ENCODE results near the gene RSRC2. TPM values are rescaled to one million over a fixed set of nuclear protein-coding genes. Genes with fewer than 3 reads are reported as not detected.
A peak's percentile ranks its signal among the peaks of the same experiment; 100 is the strongest.
"Not testable (repeated sequence)": the region's sequence is repeated elsewhere in the genome, so short reads cannot be mapped to it uniquely, and the experiment has no call there.

RSRC2 gene
- total RNA-seq, 4 donors from 2014 or later = 43.5 to 58.8 (median 44.9) TPM

DNA sequence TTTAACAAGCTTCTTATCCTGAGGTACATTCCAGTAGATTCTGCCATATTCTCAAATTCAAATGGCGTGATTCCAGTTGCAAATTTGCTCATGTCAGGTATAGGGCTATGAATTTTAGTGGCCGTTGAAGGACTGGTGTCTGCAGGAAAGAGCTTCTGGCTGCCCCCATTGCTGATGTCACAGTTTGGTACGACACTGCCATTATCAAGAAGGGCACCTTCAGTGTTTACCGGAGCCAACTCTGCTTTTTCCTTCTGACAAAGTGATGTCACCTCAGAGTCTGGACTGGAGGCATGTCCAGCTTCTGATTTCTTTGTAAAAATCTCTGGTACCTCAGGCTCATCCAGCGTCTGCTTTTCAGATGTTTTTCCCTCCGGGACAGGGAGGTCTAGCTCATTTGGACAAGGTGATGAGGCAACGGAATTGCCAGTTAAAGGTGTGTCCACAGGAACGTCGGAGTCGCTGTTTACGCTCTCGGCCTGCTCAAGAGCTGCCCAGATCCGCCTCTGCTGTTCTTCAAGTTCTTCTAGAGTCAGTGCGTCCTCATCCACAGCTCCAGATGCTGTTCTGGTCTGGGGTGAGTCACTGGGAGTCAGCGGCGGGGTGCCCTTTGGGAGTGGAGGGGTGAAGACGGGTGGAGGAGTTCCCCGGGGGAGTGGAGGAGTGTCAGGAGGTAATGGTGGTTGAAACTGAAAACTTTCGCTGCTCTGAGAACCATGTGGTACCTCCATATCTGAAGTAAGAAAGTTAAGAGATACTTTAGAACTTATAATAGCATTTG is 53.0 kb downstream of the RSRC2 start:
- Histone ChIP-seq H3K9me3 (no peaks in the 10 kb centered on the region), H3K4me3 (no peak overlapping the region), H3K27ac (peak overlapping the region in 3 of 4 donors; percentile 10 to 45 (median 16)), H3K4me1 (peaks cover 5 to 7% of the 10 kb centered on the region in 2 donors), H3K27me3 (no peaks in the 10 kb centered on the region), H3K36me3 (peaks cover 3 to 64% of the 10 kb centered on the region in 2 donors)
- TF ChIP-seq POLR2A (IDR thresholded peaks at IDR 0.05) = no peak
- TF ChIP-seq, protein P1, sequence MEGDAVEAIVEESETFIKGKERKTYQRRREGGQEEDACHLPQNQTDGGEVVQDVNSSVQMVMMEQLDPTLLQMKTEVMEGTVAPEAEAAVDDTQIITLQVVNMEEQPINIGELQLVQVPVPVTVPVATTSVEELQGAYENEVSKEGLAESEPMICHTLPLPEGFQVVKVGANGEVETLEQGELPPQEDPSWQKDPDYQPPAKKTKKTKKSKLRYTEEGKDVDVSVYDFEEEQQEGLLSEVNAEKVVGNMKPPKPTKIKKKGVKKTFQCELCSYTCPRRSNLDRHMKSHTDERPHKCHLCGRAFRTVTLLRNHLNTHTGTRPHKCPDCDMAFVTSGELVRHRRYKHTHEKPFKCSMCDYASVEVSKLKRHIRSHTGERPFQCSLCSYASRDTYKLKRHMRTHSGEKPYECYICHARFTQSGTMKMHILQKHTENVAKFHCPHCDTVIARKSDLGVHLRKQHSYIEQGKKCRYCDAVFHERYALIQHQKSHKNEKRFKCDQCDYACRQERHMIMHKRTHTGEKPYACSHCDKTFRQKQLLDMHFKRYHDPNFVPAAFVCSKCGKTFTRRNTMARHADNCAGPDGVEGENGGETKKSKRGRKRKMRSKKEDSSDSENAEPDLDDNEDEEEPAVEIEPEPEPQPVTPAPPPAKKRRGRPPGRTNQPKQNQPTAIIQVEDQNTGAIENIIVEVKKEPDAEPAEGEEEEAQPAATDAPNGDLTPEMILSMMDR (IDR thresholded peaks at IDR 0.05 in 4 of 5, conservative IDR thresholded peaks at IDR 0.05 in 1 of 5) = no peak
- ATAC-seq (peak in 1 of 2 donors; percentile 29), DNase-seq (no peak)
- in situ Hi-C loops (cut with MboI; ENCODE audit: low sequenced_read_pairs in 4 of 4) = loop anchor here in 3 of 4 donors (5.0 to 10.0 kb wide), 3 partner anchors 76 to 139 kb away; no protein-coding TSS in a partner anchor
- intact Hi-C loops (cut with DNase I; ENCODE audit: low total_unique reads) = loop anchor here (5.0 kb wide), 2 partner anchors 121 to 136 kb away; no protein-coding TSS in a partner anchor

DNA sequence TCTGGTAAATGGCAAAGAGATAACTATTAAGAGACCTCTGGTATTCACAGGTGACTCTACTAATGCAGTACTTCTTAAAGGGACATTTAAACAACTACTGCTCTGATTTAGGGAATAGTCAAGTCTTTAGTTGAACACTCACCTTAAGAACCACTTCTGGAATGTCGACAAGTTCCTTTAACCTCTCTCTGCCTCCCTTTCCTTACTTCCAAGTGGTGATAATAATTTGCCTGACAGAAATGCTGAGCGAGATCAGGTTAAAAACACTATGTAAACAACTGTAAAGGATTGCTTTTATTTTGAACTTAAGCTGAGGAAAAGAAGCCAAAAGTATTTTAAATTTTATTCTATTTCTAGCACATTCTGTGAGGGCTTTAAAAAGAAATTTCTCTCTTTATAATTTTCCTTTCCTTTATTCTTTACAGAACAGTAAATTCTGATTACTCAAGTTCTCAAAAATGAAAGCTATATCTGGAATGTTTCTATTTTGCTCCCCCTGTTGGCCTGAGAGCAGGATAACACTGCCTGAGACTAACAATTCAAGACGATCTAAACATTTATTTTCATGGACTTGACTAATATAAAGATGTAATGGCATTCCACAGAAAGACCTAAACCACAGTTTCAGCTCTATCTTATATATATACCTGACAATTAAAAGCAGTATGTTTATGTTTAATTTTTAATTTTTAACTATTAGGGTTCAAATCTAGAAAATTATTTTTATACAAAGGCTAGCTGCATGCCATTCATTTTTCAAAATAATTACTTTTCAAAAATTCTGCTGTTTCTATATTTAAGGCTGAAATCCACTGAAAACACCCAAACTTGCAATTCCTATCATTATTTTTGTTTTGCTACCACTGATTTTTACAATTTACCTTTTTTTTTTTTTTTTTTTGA is 55.2 kb downstream of the RSRC2 start:
- in situ Hi-C loops (cut with MboI; ENCODE audit: low sequenced_read_pairs in 4 of 4) = loop anchor here in 3 of 4 donors (5.0 to 10.0 kb wide), 3 partner anchors 74 to 137 kb away; no protein-coding TSS in a partner anchor
- peak overlapping the region; percentile 53 to 73 (median 64) for H3K27ac ChIP-seq
- H3K4me1 ChIP-seq = peaks cover 5 to 7% of the 10 kb centered on the region in 2 donors
- no peaks in the 10 kb centered on the region for H3K9me3 ChIP-seq
- no peaks in the 10 kb centered on the region for H3K27me3 ChIP-seq
- TF ChIP-seq, protein P1 (IDR thresholded peaks at IDR 0.05 in 4 of 5, conservative IDR thresholded peaks at IDR 0.05 in 1 of 5) = peak; percentile 72 to 93 (median 76)
- no peak for TF ChIP-seq POLR2A (IDR thresholded peaks at IDR 0.05)
- DNase-seq (no peak), ATAC-seq (peak; percentile 52 to 53)
- H3K4me3 ChIP-seq = no peak overlapping the region
- intact Hi-C loops (cut with DNase I; ENCODE audit: low total_unique reads) = loop anchor here (1.0 to 5.0 kb wide), 4 partner anchors 49 to 134 kb away; partner anchors contain the start of gene CLIP1
- peaks cover 0 to 42% of the 10 kb centered on the region in 2 donors for H3K36me3 ChIP-seq

DNA sequence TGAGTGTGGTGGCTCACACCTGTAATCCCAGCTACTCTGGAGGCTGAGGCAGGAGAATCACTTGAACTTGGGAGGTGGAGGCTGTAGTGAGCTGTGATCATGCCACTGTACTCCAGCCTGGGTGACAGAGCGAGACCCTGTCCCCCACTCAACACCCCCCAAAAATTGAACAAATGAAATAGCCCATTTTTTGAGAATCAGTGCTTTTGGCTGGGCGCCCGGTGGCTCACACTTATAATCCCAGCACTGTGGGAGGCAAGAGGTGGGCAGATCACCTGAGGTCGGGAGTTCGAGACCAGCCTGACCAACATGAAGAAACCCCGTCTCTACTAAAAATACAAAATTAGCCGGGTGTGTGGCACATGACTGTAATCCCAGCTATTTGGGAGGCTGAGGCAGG is 56.2 kb downstream of the RSRC2 start:
- H3K4me3 ChIP-seq, H3K27me3 ChIP-seq, H3K27ac ChIP-seq, DNase-seq, H3K9me3 ChIP-seq, ATAC-seq, H3K4me1 ChIP-seq: not testable (repeated sequence)
- in situ Hi-C loops (cut with MboI; ENCODE audit: low sequenced_read_pairs in 4 of 4) = loop anchor here in 3 of 4 donors (5.0 to 10.0 kb wide), 3 partner anchors 73 to 136 kb away; no protein-coding TSS in a partner anchor
- peaks cover 0 to 32% of the 10 kb centered on the region in 2 donors for H3K36me3 ChIP-seq
- intact Hi-C loops (cut with DNase I; ENCODE audit: low total_unique reads) = loop anchor here (2.0 to 5.0 kb wide), 3 partner anchors 48 to 133 kb away; partner anchors contain the start of gene CLIP1

DNA sequence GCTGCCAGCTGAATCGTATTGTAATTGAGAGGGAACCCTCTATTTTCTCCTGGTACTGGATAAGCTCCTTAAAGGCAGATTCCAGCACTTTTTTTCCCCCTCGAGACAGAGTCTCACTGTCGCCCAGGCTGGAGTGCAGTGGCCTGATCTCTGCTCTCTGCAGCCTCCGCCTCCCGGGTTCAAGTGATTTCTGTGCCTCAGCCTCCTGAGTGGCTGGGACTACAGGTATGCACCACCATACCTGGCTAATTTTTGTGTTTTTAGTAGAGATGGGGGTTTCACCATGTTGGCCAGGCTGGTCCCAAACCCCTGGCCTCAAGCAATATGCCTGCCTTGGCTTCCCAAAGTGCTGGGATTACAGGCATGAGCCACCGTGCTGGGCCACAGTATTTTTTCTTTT is 56.9 kb downstream of the RSRC2 start:
- not testable (repeated sequence) for H3K27ac ChIP-seq, H3K27me3 ChIP-seq, H3K4me3 ChIP-seq, H3K9me3 ChIP-seq, H3K4me1 ChIP-seq, DNase-seq, ATAC-seq
- peaks cover 0 to 25% of the 10 kb centered on the region in 2 donors for H3K36me3 ChIP-seq
- intact Hi-C loops (cut with DNase I; ENCODE audit: low total_unique reads) (loop anchor here (2.0 to 5.0 kb wide), 3 partner anchors 47 to 133 kb away; partner anchors contain the start of gene CLIP1), in situ Hi-C loops (cut with MboI; ENCODE audit: low sequenced_read_pairs in 4 of 4) (loop anchor here in 3 of 4 donors (5.0 to 10.0 kb wide), 3 partner anchors 73 to 135 kb away; no protein-coding TSS in a partner anchor)

DNA sequence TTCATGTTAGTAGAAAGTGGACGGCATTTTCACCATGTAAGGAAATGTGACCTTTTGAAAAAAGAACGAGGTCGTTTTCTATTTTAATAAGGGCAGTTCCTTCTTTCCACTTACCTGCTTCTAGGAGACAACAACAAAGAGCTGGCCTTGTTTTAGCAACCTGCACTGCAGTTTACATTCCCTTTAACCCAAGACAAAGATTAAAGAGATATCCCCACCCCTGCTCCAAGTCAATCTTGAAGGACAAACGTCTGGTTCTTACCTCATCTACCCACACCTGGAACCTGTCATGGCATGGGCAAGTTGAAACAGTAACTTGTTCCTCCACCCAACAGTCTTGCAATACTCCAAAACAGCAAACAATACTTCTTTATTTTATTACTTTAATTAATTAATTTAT is 58.8 kb downstream of the RSRC2 start:
- in situ Hi-C loops (cut with MboI; ENCODE audit: low sequenced_read_pairs in 4 of 4) = no loop called here
- intact Hi-C loops (cut with DNase I; ENCODE audit: low total_unique reads) = no loop called here
- TF ChIP-seq POLR2A (IDR thresholded peaks at IDR 0.05) = no peak
- TF ChIP-seq, protein P1 (IDR thresholded peaks at IDR 0.05 in 4 of 5, conservative IDR thresholded peaks at IDR 0.05 in 1 of 5) = no peak

DNA sequence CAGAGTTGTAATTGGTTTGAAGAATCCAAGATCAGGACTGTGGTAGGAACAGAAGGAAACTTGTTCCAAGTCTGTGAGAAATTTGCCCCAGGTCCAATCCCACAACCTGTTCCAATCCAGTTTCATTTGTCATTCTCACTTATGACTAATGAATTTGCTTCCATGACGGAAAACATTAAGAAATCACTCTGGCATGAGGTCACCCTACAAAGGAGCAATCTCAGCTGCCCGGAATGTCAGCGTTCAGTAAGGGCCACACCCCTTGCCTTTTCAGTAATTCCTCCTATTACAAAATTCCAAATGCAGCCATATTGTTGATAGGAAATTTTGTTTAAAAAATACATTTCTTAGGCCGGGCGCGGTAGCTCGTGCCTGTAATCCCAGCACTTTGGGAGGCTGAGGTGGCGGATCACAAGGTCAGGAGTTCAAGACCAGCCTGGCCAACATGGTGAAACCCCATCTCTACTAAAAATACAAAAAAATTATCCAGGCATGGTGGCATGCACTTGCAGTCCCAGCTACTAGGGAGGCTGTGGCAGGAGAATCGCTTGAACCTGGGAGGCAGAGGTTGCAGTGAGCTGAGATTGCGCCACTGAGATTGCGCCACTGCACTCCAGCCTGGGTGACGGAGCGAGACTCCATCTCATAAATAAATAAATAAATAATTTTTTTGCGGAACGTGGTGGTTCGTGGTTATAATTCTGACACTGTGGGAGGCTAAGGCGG is 62.3 kb downstream of the RSRC2 start:
- H3K9me3 ChIP-seq; H3K27me3 ChIP-seq; H3K4me1 ChIP-seq; H3K4me3 ChIP-seq; H3K36me3 ChIP-seq; in situ Hi-C loops (cut with MboI; ENCODE audit: low sequenced_read_pairs in 4 of 4): not testable (repeated sequence)
- ATAC-seq = peak; percentile 96 to 97
- H3K27ac ChIP-seq = peak overlapping the region; percentile 25 to 66 (median 50)
- intact Hi-C loops (cut with DNase I; ENCODE audit: low total_unique reads) = loop anchor here (2.0 kb wide), 1 partner anchor 64 kb away; no protein-coding TSS in a partner anchor
- DNase-seq = peak; percentile 63 to 71

More for the DNA sequence above, 58.8 kb downstream of the RSRC2 start:
- Histone ChIP-seq H3K27me3 (no peaks in the 10 kb centered on the region), H3K4me1 (peaks cover 7 to 8% of the 10 kb centered on the region in 2 donors), H3K36me3 (peaks cover 0 to 7% of the 10 kb centered on the region in 2 donors), H3K9me3 (no peaks in the 10 kb centered on the region), H3K27ac (no peak overlapping the region), H3K4me3 (no peak overlapping the region)
- DNase-seq (no peak), ATAC-seq (no peak)
